B cell (primary cell): ENCODE results near the gene EML1. TPM values are rescaled to one million over a fixed set of nuclear protein-coding genes. Genes with fewer than 3 reads are reported as not detected.

ENCODE experiments used
- ATAC-seq: fragments of 200-7000 bp; cut with Tn5 transposase; one replicate; pipeline ENCODE4 v1.10.0; 2021; ENCODE audit warnings: low read depth, mild to moderate bottlenecking, moderate number of reproducible peaks, moderate library complexity
- CTCF ChIA-PET: fragments of 350-600 bp; sonication (Branson Sonifier 250); formaldehyde crosslinking; loops from one replicate; lab custom pipeline; 2021; ENCODE audit warnings: antibody characterized with exemption, inconsistent platforms; lab: Charles Lee
- POLR2A ChIA-PET: fragments of 350-600 bp; sonication (Branson Sonifier 250); formaldehyde crosslinking; loops from one replicate; lab custom pipeline; 2021; ENCODE audit warnings: antibody characterized with exemption; lab: Charles Lee
- DNase-seq: peaks from one replicate; pipeline ENCODE4 v3.0.0; 2013
- H2AFZ ChIP-seq: 2 replicates; pipeline ENCODE4 v1.6.1; 2012; ENCODE audit warnings: mild to moderate bottlenecking, low read depth, low read length; ENCODE audit not compliant: insufficient read depth, poor library complexity, severe bottlenecking
- H3K27ac ChIP-seq, 2 donors: 1 replicate in 1 of 2; 2 replicates in 1 of 2; pipeline ENCODE4 v1.5.1; 2012 to 2013; ENCODE audit warnings: low read length in 2 of 2, mild to moderate bottlenecking in 2 of 2, moderate library complexity in 1 of 2
- H3K27me3 ChIP-seq, 4 experiments: fragments of 200-600 bp in 1 of 4; sonication (generic) in 1 of 4; replicated peaks in 1 of 4; 1 replicate in 2 of 4; 2 replicates in 2 of 4; pipeline versions ENCODE4 v1.6.1 to v1.7.0; 2013 to 2016; ENCODE audit warnings: low read length in 3 of 4, mild to moderate bottlenecking in 2 of 4, mixed read lengths in 1 of 4, moderate library complexity in 1 of 4; ENCODE audit not compliant: insufficient read depth in 4 of 4, control insufficient read depth in 3 of 4; ENCODE audit errors: control extremely low read depth in 1 of 4
- H3K36me3 ChIP-seq, 2 experiments: replicated peaks in 1 of 2; 1 replicate in 1 of 2; 2 replicates in 1 of 2; pipeline versions ENCODE4 v1.6.1 to v1.7.1; 2013; ENCODE audit warnings: low read length in 1 of 2; ENCODE audit not compliant: insufficient read depth in 2 of 2, control insufficient read depth in 1 of 2; ENCODE audit errors: control extremely low read depth in 1 of 2, extremely low read depth in 1 of 2
- H3K4me1 ChIP-seq, 2 donors: fragments of 200-600 bp in 1 of 2; sonication (generic) in 1 of 2; 1 replicate in 1 of 2; 2 replicates in 1 of 2; pipeline versions ENCODE4 v1.5.1 to v1.6.1; 2013 to 2017; ENCODE audit warnings: low read length in 2 of 2; ENCODE audit not compliant: control insufficient read depth in 2 of 2, insufficient read depth in 2 of 2
- H3K4me2 ChIP-seq: replicated peaks from 2 replicates; pipeline ENCODE3; 2012; ENCODE audit warnings: mild to moderate bottlenecking, low read depth, low read length; ENCODE audit not compliant: poor library complexity, severe bottlenecking
- H3K4me3 ChIP-seq, 5 experiments: fragments of 200-600 bp in 1 of 5; sonication (generic) in 1 of 5; 1 replicate in 3 of 5; 2 replicates in 2 of 5; pipeline versions ENCODE4 v1.5.1 to v1.7.0; 2011 to 2016; ENCODE audit warnings: low read length in 4 of 5, mild to moderate bottlenecking in 4 of 5, low read depth in 2 of 5, control low read depth in 1 of 5, moderate library complexity in 1 of 5; ENCODE audit not compliant: insufficient read depth in 1 of 5; ENCODE audit errors: control extremely low read depth in 1 of 5, extremely low read depth in 1 of 5
- H3K79me2 ChIP-seq: fragments of 200-600 bp; sonication (generic); one replicate; pipeline ENCODE4 v1.6.0; 2016; ENCODE audit warnings: low read length; ENCODE audit not compliant: control insufficient read depth, insufficient read depth
- H3K9ac ChIP-seq: fragments of 200-600 bp; sonication (generic); 2 replicates; pipeline ENCODE4 v1.6.1; 2017; ENCODE audit warnings: mild to moderate bottlenecking, low read length, moderate library complexity
- H3K9me3 ChIP-seq, 3 donors: one replicate each; pipeline versions ENCODE4 v1.6.1 to v1.7.1; 2013; ENCODE audit warnings: low read length in 2 of 3; ENCODE audit not compliant: control insufficient read depth in 2 of 3, insufficient read depth in 1 of 3; ENCODE audit errors: control extremely low read depth in 1 of 3
- H4K20me1 ChIP-seq: 2 replicates; pipeline ENCODE4 v1.6.0; 2012; ENCODE audit warnings: mild to moderate bottlenecking, low read length; ENCODE audit not compliant: insufficient read depth, control insufficient read depth, poor library complexity, severe bottlenecking
- H3K27ac Mint-ChIP-seq: one replicate; pipeline ENCODE4 v1.8.0; 2021; ENCODE audit warnings: mixed read lengths
- H3K27me3 Mint-ChIP-seq: one replicate; pipeline ENCODE4 v1.8.0; 2021; ENCODE audit warnings: mixed read lengths
- H3K4me1 Mint-ChIP-seq: one replicate; pipeline ENCODE4 v1.8.0; 2021; ENCODE audit warnings: mixed read lengths
- H3K4me3 Mint-ChIP-seq: one replicate; pipeline ENCODE4 v1.8.0; 2021; ENCODE audit warnings: mixed read lengths
- H3K9me3 Mint-ChIP-seq: one replicate; pipeline ENCODE4 v1.8.0; 2022; ENCODE audit warnings: mixed read lengths; ENCODE audit not compliant: insufficient read depth
- EZH2 ChIP-seq: IDR thresholded peaks from 2 replicates; pipeline ENCODE4 v1.6.1; 2012; ENCODE audit warnings: borderline replicate concordance, low read depth, mild to moderate bottlenecking, moderate library complexity, low read length; ENCODE audit not compliant: insufficient read depth, poor library complexity, severe bottlenecking
- WGBS: methylation state at CpG from one replicate; pipeline ENCODE4 v1.1.5; 2013; ENCODE audit warnings: missing lambda C conversion rate; ENCODE audit not compliant: insufficient coverage; 5-methylcytosine and 5-hydroxymethylcytosine counted together
- intact Hi-C: fragments of 100-400 bp; cut with micrococcal nuclease; formaldehyde crosslinking; loops from one replicate; pipeline ENCODE4 v1.10.0; 2022
- polyA plus RNA-seq: library from polyadenylated mRNA; depleted of rRNA; stranded (reverse); fragments of >200 nt; gene quantifications from 2 replicates; pipeline ENCODE4 v1.2.3, GENCODE V29; 2012
- total RNA-seq, 2 donors: library from RNA; stranded (reverse); fragments of 120-200 nt in 1 of 2; gene quantifications; 1 replicate in 1 of 2; 2 replicates in 1 of 2; pipeline versions ENCODE4 v1.2.3 to v1.2.4, GENCODE V29; 2013 to 2022
- TF ChIP-seq, protein P1 (sequence below): fragments of 200-600 bp; IDR thresholded peaks from one replicate; pipeline ENCODE4 v1.8.0; 2022; ENCODE audit warnings: antibody characterized with exemption, mild to moderate bottlenecking

The EML1 gene
- total and polyA plus RNA-seq, 2 donors (not counting 1 experiment from before 2014, with no cell fraction given) = not detected

DNA sequence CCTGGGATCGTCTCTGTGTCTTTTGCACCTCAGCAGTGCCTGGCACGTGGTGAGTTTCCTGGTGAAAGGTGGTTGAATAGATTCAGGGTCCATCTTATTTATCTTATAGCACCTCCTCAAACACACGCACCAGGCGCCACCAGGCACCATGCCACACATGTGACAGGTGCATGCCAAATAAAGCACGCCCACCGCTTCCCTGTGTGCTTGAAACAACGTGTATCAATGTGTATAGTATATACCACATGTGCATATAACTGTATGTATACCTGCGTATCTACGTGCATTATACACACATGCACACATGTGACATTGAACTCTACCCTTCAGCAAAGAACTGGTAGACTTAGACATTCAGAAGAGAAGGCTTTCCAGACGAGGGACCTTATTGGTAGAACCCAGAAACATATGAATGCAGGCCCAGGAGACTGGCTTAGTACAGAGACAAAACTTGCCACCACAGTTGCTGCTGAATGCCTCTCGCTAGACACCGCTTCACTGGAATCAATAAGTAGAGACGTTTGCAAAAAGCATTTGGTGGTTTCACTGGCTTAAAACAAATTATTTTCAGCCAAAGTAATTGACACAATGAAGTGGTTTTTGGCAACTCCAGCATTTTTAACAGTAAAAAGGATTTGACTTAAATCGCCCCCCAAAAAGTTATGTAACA is 10.0 kb downstream of the EML1 start:
- Mint-ChIP-seq H3K27me3 (peaks cover 44% of the 10 kb centered on the region), H3K4me3 (no peak overlapping the region), H3K27ac (no peak overlapping the region), H3K4me1 (no peaks in the 10 kb centered on the region), H3K9me3 (no peaks in the 10 kb centered on the region)
- TF ChIP-seq, protein P1, sequence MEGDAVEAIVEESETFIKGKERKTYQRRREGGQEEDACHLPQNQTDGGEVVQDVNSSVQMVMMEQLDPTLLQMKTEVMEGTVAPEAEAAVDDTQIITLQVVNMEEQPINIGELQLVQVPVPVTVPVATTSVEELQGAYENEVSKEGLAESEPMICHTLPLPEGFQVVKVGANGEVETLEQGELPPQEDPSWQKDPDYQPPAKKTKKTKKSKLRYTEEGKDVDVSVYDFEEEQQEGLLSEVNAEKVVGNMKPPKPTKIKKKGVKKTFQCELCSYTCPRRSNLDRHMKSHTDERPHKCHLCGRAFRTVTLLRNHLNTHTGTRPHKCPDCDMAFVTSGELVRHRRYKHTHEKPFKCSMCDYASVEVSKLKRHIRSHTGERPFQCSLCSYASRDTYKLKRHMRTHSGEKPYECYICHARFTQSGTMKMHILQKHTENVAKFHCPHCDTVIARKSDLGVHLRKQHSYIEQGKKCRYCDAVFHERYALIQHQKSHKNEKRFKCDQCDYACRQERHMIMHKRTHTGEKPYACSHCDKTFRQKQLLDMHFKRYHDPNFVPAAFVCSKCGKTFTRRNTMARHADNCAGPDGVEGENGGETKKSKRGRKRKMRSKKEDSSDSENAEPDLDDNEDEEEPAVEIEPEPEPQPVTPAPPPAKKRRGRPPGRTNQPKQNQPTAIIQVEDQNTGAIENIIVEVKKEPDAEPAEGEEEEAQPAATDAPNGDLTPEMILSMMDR = no peak
- no peak for TF ChIP-seq EZH2
- ATAC-seq (no peak), DNase-seq (no peak)
- no peaks in the 10 kb centered on the region for H3K9me3 ChIP-seq
- no peak overlapping the region for H3K9ac ChIP-seq
- no peaks in the 10 kb centered on the region for H3K79me2 ChIP-seq
- no peaks in the 10 kb centered on the region for H3K4me1 ChIP-seq
- no peak overlapping the region for H2AFZ ChIP-seq
- ChIA-PET CTCF (no interaction called here), POLR2A (no interaction called here)
- H3K27ac ChIP-seq = no peak overlapping the region
- H3K4me2 ChIP-seq = no peak overlapping the region
- no peaks in the 10 kb centered on the region for H3K36me3 ChIP-seq
- peaks cover 0 to 27% (median 6%) of the 10 kb centered on the region in 4 experiments for H3K27me3 ChIP-seq
- no peaks in the 10 kb centered on the region for H4K20me1 ChIP-seq
- intact Hi-C loops = no loop called here
- H3K4me3 ChIP-seq = no peak overlapping the region
- 91% methylated on average over 4 of the region's 14 CpGs for WGBS

DNA sequence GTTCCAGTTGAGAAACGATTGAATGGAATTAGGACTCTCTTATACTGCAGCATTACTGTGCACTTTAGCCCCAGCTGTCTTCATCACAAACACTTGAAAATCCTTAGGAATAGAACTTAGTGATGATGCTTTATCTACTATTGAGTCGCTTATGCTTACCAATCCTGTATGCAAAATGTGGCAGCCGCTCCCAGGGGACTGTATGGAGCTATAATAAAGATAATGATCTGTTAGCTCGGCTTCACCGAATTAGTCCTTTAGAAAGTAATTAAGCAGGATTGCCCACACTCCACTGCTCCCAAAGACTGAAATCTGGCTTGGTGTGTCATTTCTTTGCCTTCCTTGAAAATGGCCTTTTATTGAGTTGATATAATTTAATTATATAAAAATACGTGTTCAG is 10.6 kb downstream of the EML1 start:
- H3K9ac ChIP-seq = no peak overlapping the region
- ChIA-PET POLR2A (no interaction called here), CTCF (no interaction called here)
- no peak overlapping the region for H2AFZ ChIP-seq
- 100% methylated on average over 1 of the region's 6 CpGs for WGBS
- no peaks in the 10 kb centered on the region for H4K20me1 ChIP-seq
- intact Hi-C loops = no loop called here
- Mint-ChIP-seq H3K27ac (no peak overlapping the region), H3K9me3 (no peaks in the 10 kb centered on the region), H3K4me3 (no peak overlapping the region), H3K27me3 (peaks cover 47% of the 10 kb centered on the region), H3K4me1 (no peaks in the 10 kb centered on the region)
- no peaks in the 10 kb centered on the region for H3K79me2 ChIP-seq
- H3K27me3 ChIP-seq = peaks cover 0 to 27% (median 6%) of the 10 kb centered on the region in 4 experiments
- no peaks in the 10 kb centered on the region for H3K4me1 ChIP-seq
- ATAC-seq (no peak), DNase-seq (no peak)
- H3K4me3 ChIP-seq = no peak overlapping the region
- no peak overlapping the region for H3K4me2 ChIP-seq
- TF ChIP-seq EZH2 = no peak
- TF ChIP-seq, protein P1 = no peak
- H3K9me3 ChIP-seq = no peaks in the 10 kb centered on the region
- H3K36me3 ChIP-seq = no peaks in the 10 kb centered on the region
- no peak overlapping the region for H3K27ac ChIP-seq
